NB4 (cell line): ENCODE results near the gene C5orf63.
"Not testable (repeated sequence)": the region's sequence is repeated elsewhere in the genome, so short reads cannot be mapped to it uniquely, and the experiment has no call there.

Source experiments
- DNase-seq: peaks from one replicate; pipeline ENCODE4 v3.0.0; 2010; ENCODE audit warnings: low read depth
- H3K4me3 ChIP-seq: one replicate; pipeline ENCODE4 v1.5.1; 2011; ENCODE audit warnings: mild to moderate bottlenecking, low read depth, low read length, moderate library complexity
- CTCF ChIP-seq: IDR thresholded peaks from one replicate; pipeline ENCODE4 v1.5.1; 2012; ENCODE audit warnings: low read depth, low read length
- MAX ChIP-seq: IDR thresholded peaks from 2 replicates; pipeline ENCODE4 v1.6.1; 2011; ENCODE audit warnings: low read depth, low read length
- MYC ChIP-seq: IDR thresholded peaks from 2 replicates; pipeline ENCODE4 v1.6.1; 2011; ENCODE audit warnings: low read depth, low read length
- POLR2A ChIP-seq: IDR thresholded peaks from 2 replicates; pipeline ENCODE4 v1.6.1; 2011; ENCODE audit warnings: mild to moderate bottlenecking; ENCODE audit not compliant: insufficient read length; ENCODE audit errors: extremely low read depth

C5orf63 gene

GRCh38 chr5:127072861-127073846, at the start of gene C5orf63:
Gene C5orf63 (minus strand): TSS chr5:127073502. CDS start chr5:127058995, 14,507 bp downstream.
- no peak for TF ChIP-seq POLR2A
- no peak for TF ChIP-seq CTCF
- no peak for TF ChIP-seq MYC
- no peak for TF ChIP-seq MAX
- H3K4me3 ChIP-seq, result peak within 1 kb of the TSS; percentile 71
- DNase-seq, result peak; percentile 73

- TF ChIP-seq MYC (no peak), CTCF (no peak), MAX (no peak), POLR2A (no peak)
- DNase-seq, result no peak
- H3K4me3 ChIP-seq, result no peak overlapping the region
Measured at GRCh38 chr5:127112347-127112864, 39.1 kb upstream of the C5orf63 start.

- no peak overlapping the region for H3K4me3 ChIP-seq
- TF ChIP-seq MYC (no peak), POLR2A (no peak), MAX (no peak), CTCF (no peak)
- DNase-seq, result no peak
Measured at GRCh38 chr5:127111112-127111511, 37.8 kb upstream of the C5orf63 start.

GRCh38 chr5:127108624-127109260, 35.4 kb upstream of the C5orf63 start:
- DNase-seq, H3K4me3 ChIP-seq: not testable (repeated sequence)

- TF ChIP-seq MAX (no peak), CTCF (no peak), MYC (no peak), POLR2A (no peak)
- H3K4me3 ChIP-seq, result no peak overlapping the region
- no peak for DNase-seq
Measured at GRCh38 chr5:127101935-127102334, 28.6 kb upstream of the C5orf63 start.

- TF ChIP-seq CTCF (no peak), MAX (no peak), MYC (no peak), POLR2A (no peak)
- no peak overlapping the region for H3K4me3 ChIP-seq
- DNase-seq, result no peak
Measured at GRCh38 chr5:127101533-127101932, 28.2 kb upstream of the C5orf63 start.
